HepG2 (cell line): ENCODE measurements around the gene RANBP3. TPM values are rescaled to one million over a fixed set of nuclear protein-coding genes. Genes with fewer than 3 reads are reported as not detected.

Source experiments
- ARHGAP35 ChIP-seq: sonication (generic); formaldehyde crosslinking; IDR thresholded peaks from 2 replicates; pipeline ENCODE4 v1.9.0; 2022; ENCODE audit warnings: mild to moderate bottlenecking, inconsistent platforms, moderate library complexity, missing genetic modification reagents, borderline replicate concordance
- CENPT ChIP-seq: sonication (generic); formaldehyde crosslinking; IDR thresholded peaks from 2 replicates; pipeline ENCODE4 v1.8.0; 2022; ENCODE audit warnings: low read depth, mild to moderate bottlenecking, moderate library complexity, missing genetic modification reagents
- CENPX ChIP-seq: sonication (generic); formaldehyde crosslinking; IDR thresholded peaks from 2 replicates; pipeline ENCODE4 v1.9.0; 2021; ENCODE audit warnings: mild to moderate bottlenecking, missing genetic modification reagents, moderate library complexity
- MYPOP ChIP-seq: sonication (generic); formaldehyde crosslinking; IDR thresholded peaks from 2 replicates; pipeline ENCODE4 v1.8.1; 2023; ENCODE audit warnings: mild to moderate bottlenecking, moderate library complexity, missing genetic modification reagents
- NCOR1 ChIP-seq: fragments of 200-600 bp; sonication (generic); IDR thresholded peaks from 2 replicates; pipeline ENCODE4 v1.7.0; 2017; ENCODE audit warnings: antibody characterized with exemption, low read length, borderline replicate concordance
- TFDP1 ChIP-seq: IDR thresholded peaks from 2 replicates; pipeline ENCODE4 v1.6.1; 2016; ENCODE audit warnings: missing compliant biosample characterization, missing genetic modification reagents, borderline replicate concordance
- TSC22D2 ChIP-seq: sonication (generic); formaldehyde crosslinking; IDR thresholded peaks from 2 replicates; pipeline ENCODE4 v1.5.1; 2020; ENCODE audit warnings: missing genetic modification reagents, mild to moderate bottlenecking, borderline replicate concordance
- ZNF253 ChIP-seq: sonication (generic); formaldehyde crosslinking; IDR thresholded peaks from 2 replicates; pipeline ENCODE4 v1.8.0; 2022; ENCODE audit warnings: mild to moderate bottlenecking, missing genetic modification reagents, borderline replicate concordance
- ZNF556 ChIP-seq: sonication (generic); formaldehyde crosslinking; IDR thresholded peaks from 2 replicates; pipeline ENCODE4 v1.4.0; 2020; ENCODE audit warnings: mild to moderate bottlenecking, missing genetic modification reagents, borderline replicate concordance
- ZNF564 ChIP-seq: sonication (generic); formaldehyde crosslinking; IDR thresholded peaks from 2 replicates; pipeline ENCODE4 v1.8.1; 2023; ENCODE audit warnings: mild to moderate bottlenecking, missing genetic modification reagents
- ZNF646 ChIP-seq: sonication (generic); formaldehyde crosslinking; IDR thresholded peaks from 2 replicates; pipeline ENCODE4 v1.9.0; 2021; ENCODE audit warnings: mild to moderate bottlenecking, missing genetic modification reagents
- ZNF687 ChIP-seq: sonication (generic); formaldehyde crosslinking; IDR thresholded peaks from 2 replicates; pipeline ENCODE4 v1.5.1; 2020; ENCODE audit warnings: mild to moderate bottlenecking, missing genetic modification reagents, moderate library complexity
- ZSCAN12 ChIP-seq: sonication (generic); formaldehyde crosslinking; IDR thresholded peaks from 2 replicates; pipeline ENCODE4 v1.9.0; 2021; ENCODE audit warnings: mild to moderate bottlenecking, missing genetic modification reagents
- polyA plus RNA-seq, 8 experiments: library from polyadenylated mRNA; depleted of rRNA in 3 of 8; stranded (reverse) in 7 of 8; unstranded in 1 of 8; fragments of >200 nt; fragmentation: Illumina TruSeq in 4 of 8; extraction: Trizol in 4 of 8; gene quantifications; 2 replicates each; pipeline versions ENCODE4 v1.2.1 to v1.2.3, GENCODE V29; 2011 to 2016; ENCODE audit warnings: low read depth in 4 of 8, missing spikeins in 1 of 8, mixed read lengths in 1 of 8; ENCODE audit not compliant: insufficient read depth in 1 of 8
- total RNA-seq, 5 experiments: library from RNA; depleted of rRNA; stranded (reverse); fragments of >200 nt; fragmentation: Illumina TruSeq; extraction: Trizol; gene quantifications; 2 replicates each; pipeline ENCODE4 v1.2.3, GENCODE V29; 2016; ENCODE audit warnings: low read depth in 1 of 5

Gene RANBP3
- total and polyA plus RNA-seq, 2 of the 13 experiments (the other 11 are each of a cell fraction or from before 2014, with no cell fraction given) = 39.5 to 149 TPM

- peak; percentile 71 for TF ChIP-seq ZNF646 (CRISPR knock-in tag)
- TF ChIP-seq ZNF564 (CRISPR knock-in tag) = peak; percentile 100
- TF ChIP-seq NCOR1 = no peak
- TF ChIP-seq TSC22D2 (CRISPR knock-in tag) = peak; percentile 100
- peak; percentile 100 for TF ChIP-seq ZNF687 (CRISPR knock-in tag)
- TF ChIP-seq ZNF556 (CRISPR knock-in tag) = peak; percentile 99
- peak; percentile 100 for TF ChIP-seq CENPT (CRISPR knock-in tag)
- peak; percentile 100 for TF ChIP-seq ARHGAP35 (CRISPR knock-in tag)
- TF ChIP-seq ZSCAN12 (CRISPR knock-in tag) = peak; percentile 100
- TF ChIP-seq ZNF253 (CRISPR knock-in tag) = peak; percentile 99
- no peak for TF ChIP-seq CENPX
- peak; percentile 100 for TF ChIP-seq TFDP1 (CRISPR knock-in tag)
- TF ChIP-seq MYPOP (CRISPR knock-in tag) = peak; percentile 99
Measured at GRCh38 chr19:5977785-5978605, at the start of gene RANBP3 (continued).
